Measurements from ENCODE around the gene AP2B1. TPM values are rescaled to one million over a fixed set of nuclear protein-coding genes. Genes with fewer than 3 reads are reported as not detected.

Gene AP2B1
- total RNA-seq, 2 donors from 2014 or later = 255 to 258 TPM

DNA sequence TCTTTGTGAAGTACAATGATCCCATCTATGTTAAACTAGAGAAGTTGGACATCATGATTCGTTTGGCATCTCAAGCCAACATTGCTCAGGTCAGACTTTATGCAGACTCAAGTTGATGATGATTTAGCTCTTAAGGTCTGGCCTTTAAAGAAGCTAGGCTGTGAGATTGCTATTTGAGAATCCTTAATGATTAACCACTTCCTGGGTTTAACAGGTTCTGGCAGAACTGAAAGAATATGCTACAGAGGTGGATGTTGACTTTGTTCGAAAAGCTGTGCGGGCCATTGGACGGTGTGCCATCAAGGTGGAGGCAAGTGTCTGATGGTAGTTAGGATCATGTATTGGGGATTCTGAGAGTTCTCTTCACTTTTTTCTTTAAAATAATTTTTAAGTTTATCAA, 40.3 kb downstream of the AP2B1 start:
- H3K4me3 Mint-ChIP-seq = no peak overlapping the region
- no peak overlapping the region for H3K27ac Mint-ChIP-seq
- Histone ChIP-seq H3K9ac (ENCODE audit: extremely low read depth, low read length, poor library complexity, severe bottlenecking) (no peak overlapping the region), H3K9me3 (ENCODE audit: control insufficient read depth, low read length) (no peaks in the 10 kb centered on the region), H3K27me3 (ENCODE audit: control insufficient read depth, insufficient read depth, low read length, poor library complexity, severe bottlenecking) (no peaks in the 10 kb centered on the region), H3K4me1 (ENCODE audit: control insufficient read depth, insufficient read depth, low read length) (no peaks in the 10 kb centered on the region), H3K27ac (ENCODE audit: low read depth, low read length) (no peak overlapping the region), H3K4me3 (ENCODE audit: low read length) (no peak overlapping the region), H3K36me3 (ENCODE audit: control insufficient read depth, insufficient read depth, low read length) (peaks cover 83% of the 10 kb centered on the region)
- no peaks in the 10 kb centered on the region for H3K27me3 Mint-ChIP-seq (ENCODE audit: insufficient read depth)
- no peak for TF ChIP-seq CTCF (conservative IDR thresholded peaks at IDR 0.05)
- H3K36me3 Mint-ChIP-seq (ENCODE audit: low read depth) = peaks cover 54% of the 10 kb centered on the region
- H3K4me1 Mint-ChIP-seq = no peaks in the 10 kb centered on the region
- no peaks in the 10 kb centered on the region for H3K9me3 Mint-ChIP-seq
- WGBS, 2 experiments (ENCODE audit: insufficient coverage in 1 of 2, insufficient read length in 1 of 2) = 91 to 93% methylated on average over 2 to 4 of the region's 4 CpGs
- DNase-seq = no peak

- Mint-ChIP-seq H3K27ac (peak overlapping the region; percentile 2), H3K9me3 (no peaks in the 10 kb centered on the region), H3K4me3 (no peak overlapping the region), H3K36me3 (ENCODE audit: low read depth) (peaks cover 47% of the 10 kb centered on the region), H3K27me3 (ENCODE audit: insufficient read depth) (no peaks in the 10 kb centered on the region), H3K4me1 (no peaks in the 10 kb centered on the region)
- Histone ChIP-seq H3K4me3 (ENCODE audit: low read length) (no peak overlapping the region), H3K9me3 (ENCODE audit: control insufficient read depth, low read length) (no peaks in the 10 kb centered on the region), H3K4me1 (ENCODE audit: control insufficient read depth, insufficient read depth, low read length) (no peaks in the 10 kb centered on the region), H3K9ac (ENCODE audit: extremely low read depth, low read length, poor library complexity, severe bottlenecking) (no peak overlapping the region), H3K36me3 (ENCODE audit: control insufficient read depth, insufficient read depth, low read length) (peaks cover 92% of the 10 kb centered on the region), H3K27me3 (ENCODE audit: control insufficient read depth, insufficient read depth, low read length, poor library complexity, severe bottlenecking) (no peaks in the 10 kb centered on the region), H3K27ac (ENCODE audit: low read depth, low read length) (no peak overlapping the region)
- DNase-seq = no peak
- no peak for TF ChIP-seq CTCF (conservative IDR thresholded peaks at IDR 0.05)
- 94% methylated on average over 1 of the region's 1 CpG; no CpG with 5 or more reads in 1 of the 2 experiments for WGBS, 2 experiments (ENCODE audit: insufficient coverage in 1 of 2, insufficient read length in 1 of 2)
Measured at GRCh38 chr17:35630530-35631148, 43.5 kb downstream of the AP2B1 start.

DNA sequence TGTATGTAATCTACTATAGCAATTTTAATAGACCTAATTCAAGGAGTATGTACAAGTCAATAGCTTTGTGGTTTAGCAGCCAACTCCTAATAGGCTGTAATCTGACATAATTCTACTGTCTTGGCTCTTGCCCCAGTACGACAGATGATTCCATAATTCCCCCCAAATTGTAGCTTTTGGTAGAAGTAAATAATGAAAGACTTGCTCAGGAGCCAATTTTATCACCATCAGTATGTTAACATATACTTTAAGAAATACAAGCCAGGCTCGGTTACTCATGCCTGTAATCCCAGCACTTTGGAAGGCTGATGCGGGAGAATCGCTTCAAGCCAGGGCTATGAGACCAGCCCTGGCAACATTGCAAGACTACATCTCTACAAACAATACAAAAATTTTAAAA, 53.9 kb downstream of the AP2B1 start:
- H3K4me1 Mint-ChIP-seq = peaks cover 19% of the 10 kb centered on the region
- no peak for DNase-seq
- no peaks in the 10 kb centered on the region for H3K9me3 Mint-ChIP-seq
- H3K4me3 ChIP-seq (ENCODE audit: low read length) = no peak overlapping the region
- no peak overlapping the region for H3K4me3 Mint-ChIP-seq
- no peak for TF ChIP-seq CTCF (conservative IDR thresholded peaks at IDR 0.05)
- H3K27me3 ChIP-seq (ENCODE audit: control insufficient read depth, insufficient read depth, low read length, poor library complexity, severe bottlenecking) = no peaks in the 10 kb centered on the region
- H3K9ac ChIP-seq (ENCODE audit: extremely low read depth, low read length, poor library complexity, severe bottlenecking) = no peak overlapping the region
- H3K4me1 ChIP-seq (ENCODE audit: control insufficient read depth, insufficient read depth, low read length) = peaks cover 2% of the 10 kb centered on the region
- peaks cover 85% of the 10 kb centered on the region for H3K36me3 ChIP-seq (ENCODE audit: control insufficient read depth, insufficient read depth, low read length)
- H3K36me3 Mint-ChIP-seq (ENCODE audit: low read depth) = peaks cover 58% of the 10 kb centered on the region
- 94% methylated on average over 4 of the region's 4 CpGs; no CpG with 5 or more reads in 1 of the 2 experiments for WGBS, 2 experiments (ENCODE audit: insufficient coverage in 1 of 2, insufficient read length in 1 of 2)
- H3K27ac ChIP-seq (ENCODE audit: low read depth, low read length) = no peak overlapping the region
- H3K9me3 ChIP-seq (ENCODE audit: control insufficient read depth, low read length) = no peaks in the 10 kb centered on the region
- H3K27ac Mint-ChIP-seq = no peak overlapping the region
- H3K27me3 Mint-ChIP-seq (ENCODE audit: insufficient read depth) = peaks cover 2% of the 10 kb centered on the region
